GM12878 (cell line): Measurements from ENCODE around the gene IFNAR1. TPM values are rescaled to one million over a fixed set of nuclear protein-coding genes. Genes with fewer than 3 reads are reported as not detected.

Experiments used
- BCL11A ChIP-seq: IDR thresholded peaks from 2 replicates; pipeline ENCODE4 v1.6.1; 2011; ENCODE audit warnings: low read depth, low read length
- BHLHE40 ChIP-seq, 2 experiments: fragments of 450-650 bp in 1 of 2; IDR thresholded peaks; 2 replicates each; pipeline ENCODE4 v1.6.1; 2011 to 2017; ENCODE audit warnings: low read depth in 2 of 2, borderline replicate concordance in 1 of 2, improper control_type of control experiment in 1 of 2, low read length in 1 of 2, mild to moderate bottlenecking in 1 of 2
- CREM ChIP-seq: IDR thresholded peaks from 2 replicates; pipeline ENCODE4 v1.6.1; 2014; ENCODE audit warnings: antibody characterized with exemption, low read depth
- HDAC2 ChIP-seq: fragments of 200-600 bp; sonication (generic); IDR thresholded peaks from 2 replicates; pipeline ENCODE4 v1.6.1; 2017
- JUNB ChIP-seq: IDR thresholded peaks from 2 replicates; pipeline ENCODE4 v1.6.1; 2016; ENCODE audit warnings: antibody characterized with exemption, mild to moderate bottlenecking
- KLF5 ChIP-seq: fragments of 450-650 bp; IDR thresholded peaks from 2 replicates; pipeline ENCODE4 v1.6.1; 2014; ENCODE audit warnings: mild to moderate bottlenecking; ENCODE audit not compliant: partially characterized antibody
- MYB ChIP-seq: fragments of 150-350 bp; IDR thresholded peaks from 2 replicates; pipeline ENCODE4 v1.6.1; 2014; ENCODE audit warnings: mild to moderate bottlenecking, low read depth, low read length, borderline replicate concordance
- NFYA ChIP-seq: IDR thresholded peaks from 2 replicates; pipeline ENCODE4 v1.6.1; 2011; ENCODE audit warnings: low read depth, mild to moderate bottlenecking, low read length, improper control_type of control experiment, borderline replicate concordance
- PRDM15 ChIP-seq: fragments of 450-650 bp; formaldehyde crosslinking; IDR thresholded peaks from 2 replicates; pipeline ENCODE4 v1.4.0; 2020; ENCODE audit warnings: mild to moderate bottlenecking, moderate library complexity
- SKIL ChIP-seq: fragments of 450-650 bp; IDR thresholded peaks from 2 replicates; pipeline ENCODE4 v1.6.1; 2017; ENCODE audit warnings: mild to moderate bottlenecking, low read depth, inconsistent platforms; ENCODE audit not compliant: poor library complexity, severe bottlenecking
- SP1 ChIP-seq: IDR thresholded peaks from one replicate; pipeline ENCODE4 v1.6.1; 2011; ENCODE audit warnings: low read depth, low read length
- ZBTB11 ChIP-seq: fragments of 450-650 bp; formaldehyde crosslinking; IDR thresholded peaks from 2 replicates; pipeline ENCODE4 v1.5.0; 2022; ENCODE audit warnings: mild to moderate bottlenecking, missing genetic modification characterization
- ZNF274 ChIP-seq: IDR thresholded peaks from one replicate; pipeline ENCODE4 v1.8.0; 2011; ENCODE audit not compliant: insufficient read length, insufficient read depth
- ZNF592 ChIP-seq: fragments of 450-650 bp; IDR thresholded peaks from 2 replicates; pipeline ENCODE4 v1.6.1; 2017; ENCODE audit warnings: mild to moderate bottlenecking, moderate library complexity
- polyA plus RNA-seq, 11 experiments: library from polyadenylated mRNA; depleted of rRNA in 4 of 11; unstranded in 6 of 11; stranded (reverse) in 5 of 11; fragments of >200 nt; fragmentation: Nextera tagmentation in 4 of 11; fragmentation: Illumina TruSeq in 1 of 11; extraction: Ambion mirVana in 4 of 11; extraction: Trizol in 1 of 11; gene quantifications; 1 replicate in 1 of 11; 2 replicates in 10 of 11; pipeline versions ENCODE4 v1.2.1 to v1.2.3, GENCODE V29; 2011 to 2016; ENCODE audit warnings: inconsistent platforms in 2 of 11, missing spikeins in 2 of 11, low read depth in 1 of 11
- total RNA-seq, 4 experiments: library from RNA; depleted of rRNA in 3 of 4; stranded (reverse); fragments of >200 nt in 3 of 4; fragmentation: Illumina TruSeq in 1 of 4; extraction: Trizol in 1 of 4; gene quantifications; 2 replicates each; pipeline versions ENCODE4 v1.2.1 to v1.2.3, GENCODE V29; 2013 to 2021
- TF ChIP-seq, protein P1 (sequence below): IDR thresholded peaks from 2 replicates; pipeline ENCODE4 v1.6.1; 2012; ENCODE audit warnings: low read depth, low read length, improper control_type of control experiment

The IFNAR1 gene
- total and polyA plus RNA-seq, 10 of the 15 experiments (the other 5 are each of a cell fraction or from before 2014, with no cell fraction given), result 12.0 to 62.4 (median 24.6) TPM

DNA sequence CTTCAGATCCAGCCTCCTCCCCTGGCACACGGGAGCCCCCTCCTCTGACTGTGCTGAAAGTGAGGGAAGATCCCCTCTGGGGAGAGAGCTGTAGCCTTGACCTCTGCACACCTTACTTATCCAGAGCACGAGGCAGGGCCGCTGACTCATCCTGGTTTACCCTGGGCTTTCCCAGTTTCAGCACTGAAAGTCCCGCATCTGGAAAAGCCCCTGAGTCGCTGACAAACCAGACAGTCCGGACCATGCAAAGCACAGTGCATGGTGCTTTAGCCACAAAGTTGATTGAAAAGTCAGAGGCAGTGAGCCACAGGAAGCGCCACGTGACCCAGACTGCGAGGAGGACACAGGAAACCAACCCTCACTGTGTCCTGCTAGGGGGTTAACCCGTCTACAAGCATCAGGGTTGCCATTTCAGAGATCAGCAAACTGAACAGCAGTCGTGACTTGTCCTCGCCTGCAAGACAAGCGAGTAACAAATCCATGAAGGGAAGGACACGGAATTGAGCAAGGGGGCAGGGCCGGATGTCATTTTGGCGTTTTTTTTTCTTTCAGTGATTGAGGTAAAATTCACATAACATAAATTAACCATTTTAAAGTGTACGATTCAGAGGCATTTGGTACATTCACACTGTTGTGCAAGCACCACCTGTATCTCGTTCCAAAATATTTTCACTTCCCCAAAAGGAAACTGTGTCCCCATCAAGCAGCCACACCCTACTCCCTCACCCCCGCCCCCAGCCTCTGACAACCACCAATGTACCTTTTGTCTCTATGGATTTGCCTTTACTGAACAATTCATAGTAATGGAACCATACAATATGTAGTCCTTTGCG lies 58.5 kb downstream of the IFNAR1 start (continued):
- TF ChIP-seq ZBTB11 (CRISPR knock-in tag), result peak; percentile 3; the same call in 1 of the 2 replicates
- peak; percentile 98 for TF ChIP-seq SKIL
- TF ChIP-seq NFYA, result no peak
- peak; percentile 97 for TF ChIP-seq BHLHE40 (IDR thresholded peaks at IDR 0.05; ENCODE audit: borderline replicate concordance in 1 of 2, low read depth in 2 of 2, low read length in 1 of 2)
- TF ChIP-seq HDAC2, result no peak
- peak; percentile 84 for TF ChIP-seq JUNB
- no peak for TF ChIP-seq SP1
- no peak for TF ChIP-seq ZNF274
- TF ChIP-seq KLF5, result no peak
- TF ChIP-seq, protein P1, sequence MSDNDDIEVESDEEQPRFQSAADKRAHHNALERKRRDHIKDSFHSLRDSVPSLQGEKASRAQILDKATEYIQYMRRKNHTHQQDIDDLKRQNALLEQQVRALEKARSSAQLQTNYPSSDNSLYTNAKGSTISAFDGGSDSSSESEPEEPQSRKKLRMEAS, result peak; percentile 96
- TF ChIP-seq ZNF592, result no peak
- peak; percentile 87 for TF ChIP-seq CREM
- TF ChIP-seq BCL11A, result peak; percentile 61
- TF ChIP-seq PRDM15 (CRISPR knock-in tag), result no peak
- TF ChIP-seq MYB, result no peak
